ENCODE results near the gene CDH23.

Gene CDH23

GRCh38 chr10:71554671-71555070 lies 158.0 kb downstream of the CDH23 start:
- no peak for DNase-seq (ENCODE audit: extremely low read depth in 1 of 2, low read depth in 1 of 2)

GRCh38 chr10:71555087-71555723 lies 158.5 kb downstream of the CDH23 start:
- no peak for DNase-seq (ENCODE audit: extremely low read depth in 1 of 2, low read depth in 1 of 2)

GRCh38 chr10:71555724-71556119 lies 159.0 kb downstream of the CDH23 start:
- DNase-seq (ENCODE audit: extremely low read depth in 1 of 2, low read depth in 1 of 2): no peak

GRCh38 chr10:71558991-71559390 lies 162.3 kb downstream of the CDH23 start:
- no peak for DNase-seq (ENCODE audit: extremely low read depth in 1 of 2, low read depth in 1 of 2)

- DNase-seq (ENCODE audit: extremely low read depth in 1 of 2, low read depth in 1 of 2): no peak
Observed at GRCh38 chr10:71561003-71561574, 164.4 kb downstream of the CDH23 start.

- no peak for DNase-seq (ENCODE audit: extremely low read depth in 1 of 2, low read depth in 1 of 2)
Observed at GRCh38 chr10:71562181-71562580, 165.5 kb downstream of the CDH23 start.

- no peak for DNase-seq (ENCODE audit: extremely low read depth in 1 of 2, low read depth in 1 of 2)
Observed at GRCh38 chr10:71562904-71563303, 166.2 kb downstream of the CDH23 start.

- DNase-seq (ENCODE audit: extremely low read depth in 1 of 2, low read depth in 1 of 2): no peak
Observed at GRCh38 chr10:71564194-71564820, 167.6 kb downstream of the CDH23 start.

- no peak for DNase-seq (ENCODE audit: extremely low read depth in 1 of 2, low read depth in 1 of 2)
Observed at GRCh38 chr10:71565284-71566000, 168.7 kb downstream of the CDH23 start.

- DNase-seq (ENCODE audit: extremely low read depth in 1 of 2, low read depth in 1 of 2): no peak
Observed at GRCh38 chr10:71567006-71567405, 170.3 kb downstream of the CDH23 start.

- no peak for DNase-seq (ENCODE audit: extremely low read depth in 1 of 2, low read depth in 1 of 2)
Observed at GRCh38 chr10:71568896-71569492, 172.3 kb downstream of the CDH23 start.

- peak; percentile 37 to 70 for DNase-seq (ENCODE audit: extremely low read depth in 1 of 2, low read depth in 1 of 2)
Observed at GRCh38 chr10:71569775-71570588, 173.3 kb downstream of the CDH23 start.

GRCh38 chr10:71571460-71572175 lies 174.9 kb downstream of the CDH23 start:
- no peak for DNase-seq (ENCODE audit: extremely low read depth in 1 of 2, low read depth in 1 of 2)

- no peak for DNase-seq (ENCODE audit: extremely low read depth in 1 of 2, low read depth in 1 of 2)
Observed at GRCh38 chr10:71572962-71573361, 176.2 kb downstream of the CDH23 start.

- DNase-seq (ENCODE audit: extremely low read depth in 1 of 2, low read depth in 1 of 2): no peak
Observed at GRCh38 chr10:71573562-71574518, 177.1 kb downstream of the CDH23 start.

GRCh38 chr10:71575451-71575850 lies 178.7 kb downstream of the CDH23 start:
- no peak for DNase-seq (ENCODE audit: extremely low read depth in 1 of 2, low read depth in 1 of 2)

- DNase-seq (ENCODE audit: extremely low read depth in 1 of 2, low read depth in 1 of 2): no peak
Observed at GRCh38 chr10:71575934-71576801, 179.4 kb downstream of the CDH23 start.

- DNase-seq (ENCODE audit: extremely low read depth in 1 of 2, low read depth in 1 of 2): no peak
Observed at GRCh38 chr10:71576842-71577241, 180.1 kb downstream of the CDH23 start.

Measured in activated CD8-positive, alpha-beta memory T cell treated with anti-CD3 and anti-CD28 coated beads for 1 hour (primary cell).